Forelimb muscle (tissue), 1 donor: ENCODE data around the gene ASNSD1. TPM values are rescaled to one million over a fixed set of nuclear protein-coding genes. Genes with fewer than 3 reads are reported as not detected.

Experiments used
- DNase-seq: peaks from one replicate; pipeline ENCODE4 v3.0.0-alpha.2; 2013; ENCODE audit warnings: low read depth
- polyA plus RNA-seq: library from polyadenylated mRNA; unstranded; fragments of 120-200 nt; gene quantifications from one replicate; pipeline ENCODE4 v1.2.1, GENCODE V29; 2013; ENCODE audit not compliant: insufficient read length

Gene ASNSD1
- 42.3 TPM for polyA plus RNA-seq

GRCh38 chr2:189661148-189661956 is at the start of gene ASNSD1:
TSS of gene ASNSD1 (plus strand) at chr2:189661459. CDS start at chr2:189666133, 4,674 bp downstream.
- DNase-seq, result peak; percentile 99

- no peak for DNase-seq
Measured at GRCh38 chr2:189613077-189613636, 48.1 kb upstream of the ASNSD1 start.

- no peak for DNase-seq
Measured at GRCh38 chr2:189613650-189614420, 47.4 kb upstream of the ASNSD1 start.

- DNase-seq, result no peak
Measured at GRCh38 chr2:189614585-189614984, 46.7 kb upstream of the ASNSD1 start.

GRCh38 chr2:189618197-189618596 is 43.1 kb upstream of the ASNSD1 start:
- DNase-seq, result no peak

- DNase-seq, result no peak
Measured at GRCh38 chr2:189621781-189622180, 39.5 kb upstream of the ASNSD1 start.

- no peak for DNase-seq
Measured at GRCh38 chr2:189623049-189623448, 38.2 kb upstream of the ASNSD1 start.

- DNase-seq, result no peak
Measured at GRCh38 chr2:189624648-189625355, 36.5 kb upstream of the ASNSD1 start.

GRCh38 chr2:189625636-189626035 is 35.6 kb upstream of the ASNSD1 start:
- no peak for DNase-seq

- no peak for DNase-seq
Measured at GRCh38 chr2:189627789-189628188, 33.5 kb upstream of the ASNSD1 start.

GRCh38 chr2:189628817-189629530 is 32.3 kb upstream of the ASNSD1 start:
- no peak for DNase-seq

GRCh38 chr2:189629531-189630453 is 31.5 kb upstream of the ASNSD1 start:
- DNase-seq, result no peak

- DNase-seq, result no peak
Measured at GRCh38 chr2:189631849-189632248, 29.4 kb upstream of the ASNSD1 start.

GRCh38 chr2:189633392-189633811 is 27.9 kb upstream of the ASNSD1 start:
- no peak for DNase-seq

GRCh38 chr2:189635353-189635752 is 25.9 kb upstream of the ASNSD1 start:
- no peak for DNase-seq

- no peak for DNase-seq
Measured at GRCh38 chr2:189638301-189639006, 22.8 kb upstream of the ASNSD1 start.

- no peak for DNase-seq
Measured at GRCh38 chr2:189639007-189639609, 22.2 kb upstream of the ASNSD1 start.

- DNase-seq, result no peak
Measured at GRCh38 chr2:189641002-189641401, 20.3 kb upstream of the ASNSD1 start.

GRCh38 chr2:189641590-189641989 is 19.7 kb upstream of the ASNSD1 start:
- no peak for DNase-seq
